ENCODE results near the gene KCNIP1. TPM values are rescaled to one million over a fixed set of nuclear protein-coding genes. Genes with fewer than 3 reads are reported as not detected.

KCNIP1 gene
- total RNA-seq, 4 donors from 2014 or later, result not detected

DNA sequence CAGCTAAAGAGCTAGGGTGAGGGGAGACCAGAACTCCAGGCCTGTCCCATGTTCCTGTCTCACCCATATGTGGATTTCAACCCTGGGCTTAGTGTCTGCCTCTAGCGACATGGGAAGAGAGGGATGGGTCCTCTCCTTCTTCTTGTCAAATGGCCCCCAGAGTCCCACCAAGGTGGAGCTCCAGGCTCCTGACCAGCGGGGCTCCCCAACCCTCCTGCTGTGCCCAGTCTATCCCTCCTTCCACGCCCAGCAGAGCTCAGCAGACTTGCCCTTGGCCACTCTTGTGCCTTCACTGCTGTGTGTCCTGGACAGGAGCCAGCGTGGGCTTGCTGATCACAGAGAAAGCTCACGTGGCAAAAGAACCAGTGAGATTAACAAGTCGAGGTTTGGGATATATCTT is 156.7 kb downstream of the KCNIP1 start:
- H3K9me3 ChIP-seq, result no peaks in the 10 kb centered on the region
- no peaks in the 10 kb centered on the region for H3K4me1 ChIP-seq
- no peak overlapping the region for H3K27ac ChIP-seq
- TF ChIP-seq, protein P1, sequence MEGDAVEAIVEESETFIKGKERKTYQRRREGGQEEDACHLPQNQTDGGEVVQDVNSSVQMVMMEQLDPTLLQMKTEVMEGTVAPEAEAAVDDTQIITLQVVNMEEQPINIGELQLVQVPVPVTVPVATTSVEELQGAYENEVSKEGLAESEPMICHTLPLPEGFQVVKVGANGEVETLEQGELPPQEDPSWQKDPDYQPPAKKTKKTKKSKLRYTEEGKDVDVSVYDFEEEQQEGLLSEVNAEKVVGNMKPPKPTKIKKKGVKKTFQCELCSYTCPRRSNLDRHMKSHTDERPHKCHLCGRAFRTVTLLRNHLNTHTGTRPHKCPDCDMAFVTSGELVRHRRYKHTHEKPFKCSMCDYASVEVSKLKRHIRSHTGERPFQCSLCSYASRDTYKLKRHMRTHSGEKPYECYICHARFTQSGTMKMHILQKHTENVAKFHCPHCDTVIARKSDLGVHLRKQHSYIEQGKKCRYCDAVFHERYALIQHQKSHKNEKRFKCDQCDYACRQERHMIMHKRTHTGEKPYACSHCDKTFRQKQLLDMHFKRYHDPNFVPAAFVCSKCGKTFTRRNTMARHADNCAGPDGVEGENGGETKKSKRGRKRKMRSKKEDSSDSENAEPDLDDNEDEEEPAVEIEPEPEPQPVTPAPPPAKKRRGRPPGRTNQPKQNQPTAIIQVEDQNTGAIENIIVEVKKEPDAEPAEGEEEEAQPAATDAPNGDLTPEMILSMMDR (IDR thresholded peaks at IDR 0.05), result no peak
- no peak overlapping the region for H3K4me3 ChIP-seq
- H3K36me3 ChIP-seq, result no peaks in the 10 kb centered on the region
- no peaks in the 10 kb centered on the region for H3K27me3 ChIP-seq
- DNase-seq, result no peak

DNA sequence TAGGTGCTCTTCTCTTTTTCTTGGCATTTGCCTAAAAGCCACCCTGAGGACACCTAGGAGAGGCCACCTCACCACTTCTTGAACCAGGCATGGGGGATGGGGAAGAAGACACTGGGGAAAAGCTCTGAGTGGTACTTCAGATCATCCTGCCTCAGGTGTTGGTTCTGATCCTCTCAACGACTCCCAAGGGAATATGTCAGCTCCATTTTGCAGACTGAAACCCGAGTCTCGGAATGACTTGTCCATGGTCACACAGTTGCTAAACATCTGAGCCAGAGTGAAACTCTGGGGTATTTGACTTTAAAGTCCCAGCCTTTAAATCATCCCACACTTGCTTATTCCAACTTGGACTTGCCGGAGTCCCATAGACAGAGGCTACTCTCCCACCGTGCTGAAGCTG is 159.1 kb downstream of the KCNIP1 start:
- no peaks in the 10 kb centered on the region for H3K27me3 ChIP-seq

GRCh38 chr5:170678811-170679210 is 175.0 kb downstream of the KCNIP1 start:
- H3K4me1 ChIP-seq, result no peaks in the 10 kb centered on the region
- H3K36me3 ChIP-seq, result no peaks in the 10 kb centered on the region
- TF ChIP-seq, protein P1 (IDR thresholded peaks at IDR 0.05), result no peak
- no peak for TF ChIP-seq POLR2A (IDR thresholded peaks at IDR 0.05)
- H3K27me3 ChIP-seq, result no peaks in the 10 kb centered on the region
- no peaks in the 10 kb centered on the region for H3K9me3 ChIP-seq
- no peak overlapping the region for H3K4me3 ChIP-seq
- DNase-seq, result no peak
- no peak overlapping the region for H3K27ac ChIP-seq

More for the DNA sequence above, 159.1 kb downstream of the KCNIP1 start:
- Histone ChIP-seq H3K4me3 (no peak overlapping the region), H3K4me1 (no peaks in the 10 kb centered on the region), H3K9me3 (no peaks in the 10 kb centered on the region), H3K36me3 (no peaks in the 10 kb centered on the region), H3K27ac (no peak overlapping the region)
- TF ChIP-seq POLR2A (IDR thresholded peaks at IDR 0.05), result no peak
- TF ChIP-seq, protein P1 (IDR thresholded peaks at IDR 0.05), result no peak
- DNase-seq, result no peak

DNA sequence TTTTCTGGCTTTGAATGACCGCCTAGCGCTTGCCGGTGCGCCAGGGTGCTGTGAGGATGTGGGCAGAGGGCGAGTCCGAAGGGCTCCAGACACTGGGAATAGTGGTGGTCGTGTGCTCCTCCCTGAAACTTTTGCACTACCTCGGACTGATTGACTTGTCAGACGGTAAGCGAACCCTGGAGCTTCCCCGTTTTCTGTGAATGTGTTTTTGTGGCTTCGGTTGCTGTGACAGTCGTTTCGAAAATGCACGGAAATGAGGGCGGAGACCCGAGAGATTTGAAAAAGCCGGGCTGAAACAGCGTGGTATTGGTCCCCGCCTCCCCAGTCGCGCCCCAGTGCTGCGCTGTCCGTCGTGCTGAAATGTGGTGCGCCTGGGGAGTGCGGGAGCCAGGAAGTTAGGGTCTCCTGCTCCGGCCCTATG is 177.2 kb downstream of the KCNIP1 start:
- no peak for DNase-seq
- TF ChIP-seq, protein P1 (IDR thresholded peaks at IDR 0.05), result no peak
- Histone ChIP-seq H3K4me1 (no peaks in the 10 kb centered on the region), H3K27me3 (no peaks in the 10 kb centered on the region), H3K9me3 (no peaks in the 10 kb centered on the region), H3K4me3 (no peak overlapping the region), H3K27ac (no peak overlapping the region), H3K36me3 (no peaks in the 10 kb centered on the region)

DNA sequence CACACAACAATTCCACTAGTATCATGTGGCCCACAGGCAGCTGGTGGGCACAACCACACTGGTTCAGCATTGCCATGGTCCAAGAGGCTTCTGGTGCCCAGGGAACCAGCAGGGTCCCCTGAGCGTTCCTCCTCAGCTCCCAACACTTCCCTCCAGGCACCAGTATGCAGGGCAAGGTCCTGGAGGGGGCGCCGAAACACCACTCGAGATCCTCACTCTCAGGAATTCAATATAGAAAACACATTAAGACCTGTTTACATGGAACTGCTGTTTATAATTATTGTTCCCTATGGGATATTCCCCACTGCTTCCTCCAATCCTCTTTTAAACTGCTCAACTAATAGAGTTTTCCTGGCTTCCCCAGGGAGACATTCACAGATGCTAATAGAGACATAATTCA is 187.8 kb downstream of the KCNIP1 start:
- no peak overlapping the region for H3K27ac ChIP-seq
- no peaks in the 10 kb centered on the region for H3K36me3 ChIP-seq
- TF ChIP-seq POLR2A (IDR thresholded peaks at IDR 0.05), result no peak
- TF ChIP-seq, protein P1 (IDR thresholded peaks at IDR 0.05), result no peak
- H3K27me3 ChIP-seq, result no peaks in the 10 kb centered on the region
- DNase-seq, result no peak
- no peak overlapping the region for H3K4me3 ChIP-seq
- H3K9me3 ChIP-seq, result no peaks in the 10 kb centered on the region
- H3K4me1 ChIP-seq, result no peaks in the 10 kb centered on the region

- no peak for TF ChIP-seq POLR2A (IDR thresholded peaks at IDR 0.05)
- TF ChIP-seq, protein P1 (IDR thresholded peaks at IDR 0.05), result no peak
- Histone ChIP-seq H3K27me3 (no peaks in the 10 kb centered on the region), H3K9me3 (no peaks in the 10 kb centered on the region), H3K4me1 (no peaks in the 10 kb centered on the region), H3K36me3 (no peaks in the 10 kb centered on the region), H3K4me3 (no peak overlapping the region), H3K27ac (no peak overlapping the region)
- DNase-seq, result no peak
These were observed 189.9 kb downstream of the KCNIP1 start for GRCh38 chr5:170693701-170694100.
